Activated CD4-positive, alpha-beta T cell treated with anti-CD3 and anti-CD28 coated beads, Interleukin-2, amount 10 ng/mL, durations not matched to agents 7 days and 5 days (primary cell): ENCODE measurements around the gene TBC1D4. TPM values are rescaled to one million over a fixed set of nuclear protein-coding genes. Genes with fewer than 3 reads are reported as not detected.

Experiments
- CTCF ChIA-PET: fragments of 350-600 bp; sonication (Branson Sonifier 250); formaldehyde crosslinking; loops from one replicate; lab custom pipeline; 2021; ENCODE audit warnings: antibody characterized with exemption; lab: Charles Lee
- POLR2A ChIA-PET: fragments of 350-600 bp; sonication (Branson Sonifier 250); formaldehyde crosslinking; loops from one replicate; lab custom pipeline; 2021; ENCODE audit warnings: antibody characterized with exemption; lab: Charles Lee
- DNase-seq: peaks from one replicate; pipeline ENCODE4 v3.0.0-alpha.2; 2020
- H3K27ac Mint-ChIP-seq: one replicate; pipeline ENCODE4 v1.8.0; 2021; ENCODE audit warnings: mild to moderate bottlenecking, moderate library complexity, mixed read lengths
- H3K27me3 Mint-ChIP-seq: one replicate; pipeline ENCODE4 v1.8.0; 2021; ENCODE audit warnings: mixed read lengths
- H3K36me3 Mint-ChIP-seq: one replicate; pipeline ENCODE4 v1.8.0; 2021; ENCODE audit warnings: low read depth, mixed read lengths
- H3K4me1 Mint-ChIP-seq: one replicate; pipeline ENCODE4 v1.8.0; 2021; ENCODE audit warnings: mixed read lengths
- H3K4me3 Mint-ChIP-seq: one replicate; pipeline ENCODE4 v1.8.0; 2021; ENCODE audit warnings: mild to moderate bottlenecking, moderate library complexity, mixed read lengths
- H3K9me3 Mint-ChIP-seq: one replicate; pipeline ENCODE4 v1.8.0; 2021; ENCODE audit warnings: mixed read lengths
- total RNA-seq, 2 experiments: library from RNA; stranded (reverse); gene quantifications; one replicate each; pipeline ENCODE4 v1.2.3, GENCODE V29; 2021

The TBC1D4 gene
- total RNA-seq, 2 experiments from 2014 or later = 27.2 to 32.9 TPM

DNA sequence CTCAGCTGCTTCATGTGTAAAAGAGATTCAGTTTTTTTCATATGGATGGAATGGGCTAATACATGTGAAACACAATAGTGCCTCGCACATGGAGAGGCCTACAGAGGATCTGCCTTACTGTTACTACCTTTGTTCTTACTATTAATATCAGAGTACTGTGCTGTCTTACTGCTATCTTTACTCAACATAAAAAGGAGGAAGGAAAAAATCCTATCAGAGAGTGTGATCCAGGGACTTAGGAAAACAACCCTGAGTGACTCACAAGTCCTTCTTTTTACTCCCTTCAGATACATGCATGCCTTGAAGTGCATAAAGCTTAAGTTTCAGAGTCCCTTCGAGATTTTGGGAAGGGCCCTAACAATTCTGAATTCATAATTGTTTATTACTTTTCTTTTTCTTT, 136.8 kb downstream of the TBC1D4 start:
- Mint-ChIP-seq H3K4me3 (no peak overlapping the region), H3K27ac (no peak overlapping the region), H3K4me1 (no peaks in the 10 kb centered on the region), H3K9me3 (peaks cover 3% of the 10 kb centered on the region), H3K36me3 (no peaks in the 10 kb centered on the region), H3K27me3 (no peaks in the 10 kb centered on the region)
- POLR2A ChIA-PET = no interaction called here
- no peak for DNase-seq
- CTCF ChIA-PET = interaction anchor here (0.9 to 1.7 kb wide), 3 partner anchors 9 to 18 kb away, joined by 4 to 5 read pairs (median 5); no protein-coding TSS in a partner anchor

DNA sequence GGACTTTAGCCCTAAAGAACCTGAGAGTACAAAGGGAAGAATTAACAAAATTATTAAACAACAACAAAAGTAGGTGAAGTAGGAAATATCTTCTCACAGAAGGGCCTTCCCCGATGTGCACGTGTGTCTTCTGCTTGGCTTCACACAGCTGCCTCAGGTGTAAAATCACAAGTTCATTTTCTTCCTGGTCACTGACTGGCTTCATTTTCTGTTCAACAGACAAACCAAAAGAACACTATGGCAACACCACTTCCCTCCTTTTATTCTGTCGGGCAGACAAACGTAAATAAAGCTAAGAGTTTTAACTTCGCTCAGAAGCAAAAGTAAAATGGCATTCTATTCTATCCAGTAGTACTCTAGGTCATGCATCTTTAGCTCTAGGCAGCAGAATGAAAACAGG, 140.9 kb downstream of the TBC1D4 start:
- CTCF ChIA-PET = interaction anchor here (0.9 to 1.1 kb wide), 3 partner anchors 14 to 17 kb away, joined by 3 read pairs; no protein-coding TSS in a partner anchor
- Mint-ChIP-seq H3K27me3 (no peaks in the 10 kb centered on the region), H3K27ac (no peak overlapping the region), H3K9me3 (no peaks in the 10 kb centered on the region), H3K4me3 (no peak overlapping the region), H3K36me3 (no peaks in the 10 kb centered on the region), H3K4me1 (no peaks in the 10 kb centered on the region)
- DNase-seq = no peak
- POLR2A ChIA-PET = no interaction called here

DNA sequence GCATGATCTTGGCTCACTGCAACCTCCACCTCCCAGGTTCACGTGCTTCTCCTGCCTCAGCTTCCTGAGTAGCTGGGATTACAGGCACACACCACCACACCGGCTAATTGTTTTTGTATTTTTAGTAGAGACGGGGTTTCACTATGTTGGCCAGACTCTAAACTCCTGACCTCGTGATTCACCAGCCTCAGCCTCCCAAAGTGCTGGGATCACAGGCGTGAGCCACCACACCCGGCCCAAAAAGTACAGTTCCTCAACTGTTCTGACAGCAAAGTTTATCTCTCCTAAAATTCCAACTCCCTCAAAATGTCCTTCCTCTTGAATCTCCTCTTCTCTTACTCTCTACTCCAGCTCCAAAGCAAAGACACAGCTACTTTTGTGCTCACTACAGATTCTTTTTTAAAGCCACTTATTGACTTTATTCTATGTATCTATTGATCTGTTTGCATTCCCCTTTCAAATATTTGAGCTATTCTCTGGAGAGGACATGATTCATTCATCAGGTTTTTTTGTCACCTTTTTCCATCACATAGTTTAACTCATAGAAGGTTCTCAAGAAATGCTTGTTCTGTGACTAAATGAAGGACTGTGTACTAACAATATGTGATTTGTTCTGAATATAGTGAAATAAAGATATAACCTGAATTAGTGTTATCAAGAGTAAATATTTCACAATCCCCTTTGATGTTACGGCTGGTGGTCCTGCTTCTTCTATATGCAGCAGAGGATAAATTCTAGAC, 142.2 kb downstream of the TBC1D4 start:
- ChIA-PET POLR2A (no interaction called here), CTCF (interaction anchor here (0.7 to 1.1 kb wide), 2 partner anchors 13 to 14 kb away, joined by 3 read pairs; no protein-coding TSS in a partner anchor)
- Mint-ChIP-seq H3K4me3 (no peak overlapping the region), H3K36me3 (no peaks in the 10 kb centered on the region), H3K27me3 (no peaks in the 10 kb centered on the region), H3K27ac (no peak overlapping the region), H3K9me3 (no peaks in the 10 kb centered on the region), H3K4me1 (no peaks in the 10 kb centered on the region)
- no peak for DNase-seq

DNA sequence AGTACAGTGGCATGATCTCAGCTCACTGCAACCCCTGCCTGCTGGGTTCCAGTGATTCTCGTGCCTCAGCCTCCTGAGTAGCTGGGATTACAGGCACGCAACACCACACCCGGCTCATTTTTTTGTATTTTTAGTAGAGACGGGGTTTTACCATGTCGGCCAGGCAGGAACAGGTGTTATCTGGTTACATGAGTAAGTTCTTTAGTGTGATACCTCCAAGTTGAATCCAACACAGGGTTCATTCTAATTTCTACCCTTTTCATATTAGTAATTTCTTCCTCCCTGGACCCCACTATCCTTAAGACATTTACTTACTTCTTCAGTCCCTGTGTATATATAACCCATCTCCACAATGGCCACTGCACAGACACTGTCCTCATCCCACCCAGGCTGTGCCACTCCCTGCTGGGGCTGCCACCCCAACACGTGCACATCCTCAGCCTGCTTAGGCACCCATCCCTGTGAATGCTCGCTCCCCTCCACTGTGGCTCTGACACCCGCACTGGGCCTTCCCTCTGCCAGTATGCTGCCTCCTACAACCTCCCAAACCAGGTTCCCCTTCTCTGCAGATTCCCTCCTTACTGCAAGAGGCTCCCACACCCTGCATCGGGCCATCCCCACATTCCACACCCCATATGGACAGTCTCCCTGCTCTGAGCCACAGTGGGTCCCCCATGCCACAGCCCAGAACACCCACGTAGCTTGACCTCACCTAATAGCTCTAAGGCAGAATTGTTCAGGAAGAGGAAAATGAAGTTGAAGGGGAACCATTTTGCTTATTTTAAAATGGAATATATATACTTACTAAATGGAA, 147.1 kb downstream of the TBC1D4 start:
- Mint-ChIP-seq H3K4me3 (no peak overlapping the region), H3K27me3 (no peaks in the 10 kb centered on the region), H3K9me3 (no peaks in the 10 kb centered on the region), H3K36me3 (no peaks in the 10 kb centered on the region), H3K4me1 (no peaks in the 10 kb centered on the region), H3K27ac (no peak overlapping the region)
- ChIA-PET POLR2A (no interaction called here), CTCF (no interaction called here)
- DNase-seq = no peak

DNA sequence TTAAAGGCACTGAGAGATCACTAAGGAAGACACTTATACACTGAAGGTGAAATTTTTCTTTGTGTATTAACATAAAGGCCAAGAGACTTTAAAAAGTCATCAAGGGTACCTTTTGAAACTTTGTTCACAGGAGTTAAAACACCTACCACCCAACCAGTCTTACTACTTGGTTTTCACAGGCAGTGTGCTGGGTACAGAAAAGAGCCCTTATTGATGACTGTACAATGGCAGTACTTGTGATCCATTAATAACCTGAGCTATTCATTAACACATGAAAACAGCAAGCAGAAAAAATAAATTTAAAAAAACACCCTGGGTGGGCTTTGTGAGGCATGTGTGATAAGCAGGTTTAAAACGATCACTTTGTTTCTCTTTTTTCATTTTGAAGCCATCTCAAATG, 148.9 kb downstream of the TBC1D4 start:
- Mint-ChIP-seq H3K36me3 (no peaks in the 10 kb centered on the region), H3K27ac (no peak overlapping the region), H3K4me1 (peaks cover 3% of the 10 kb centered on the region), H3K4me3 (no peak overlapping the region), H3K9me3 (no peaks in the 10 kb centered on the region), H3K27me3 (no peaks in the 10 kb centered on the region)
- ChIA-PET POLR2A (no interaction called here), CTCF (no interaction called here)
- DNase-seq = no peak

DNA sequence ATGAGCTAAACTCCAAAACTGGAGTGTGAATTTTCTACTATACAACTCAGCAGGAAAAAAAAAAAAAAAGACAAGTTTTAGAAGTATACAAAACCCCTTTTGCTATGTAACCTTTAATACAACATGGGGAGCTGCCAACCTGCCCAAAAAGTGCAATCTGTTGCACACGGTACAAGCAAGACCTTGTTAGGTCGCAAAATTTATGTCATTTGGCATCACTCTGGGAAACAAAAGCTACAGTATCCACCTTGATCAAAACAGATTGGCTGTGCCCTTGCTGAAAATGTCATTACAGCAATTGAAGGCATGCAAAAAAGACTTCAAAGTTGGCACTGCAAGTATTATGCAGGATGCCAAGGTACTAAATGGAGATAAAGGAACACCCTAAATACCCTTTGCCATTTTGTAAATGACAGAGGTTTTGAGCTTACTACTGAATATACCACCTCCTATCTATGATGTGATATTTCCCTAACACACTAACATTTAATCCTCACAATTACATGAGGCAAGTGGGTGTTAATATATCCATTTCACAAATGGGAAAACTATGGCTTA, 150.1 kb downstream of the TBC1D4 start:
- POLR2A ChIA-PET = interaction anchor here (0.7 kb wide), 1 partner anchor 762 kb away, joined by 4 read pairs; no protein-coding TSS in a partner anchor
- Mint-ChIP-seq H3K9me3 (no peaks in the 10 kb centered on the region), H3K4me1 (peaks cover 12% of the 10 kb centered on the region), H3K27me3 (no peaks in the 10 kb centered on the region), H3K27ac (no peak overlapping the region), H3K36me3 (no peaks in the 10 kb centered on the region), H3K4me3 (no peak overlapping the region)
- CTCF ChIA-PET = interaction anchor here (1.2 to 1.4 kb wide), 3 partner anchors 11 to 34 kb away, joined by 3 to 4 read pairs (median 3); no protein-coding TSS in a partner anchor
- no peak for DNase-seq

DNA sequence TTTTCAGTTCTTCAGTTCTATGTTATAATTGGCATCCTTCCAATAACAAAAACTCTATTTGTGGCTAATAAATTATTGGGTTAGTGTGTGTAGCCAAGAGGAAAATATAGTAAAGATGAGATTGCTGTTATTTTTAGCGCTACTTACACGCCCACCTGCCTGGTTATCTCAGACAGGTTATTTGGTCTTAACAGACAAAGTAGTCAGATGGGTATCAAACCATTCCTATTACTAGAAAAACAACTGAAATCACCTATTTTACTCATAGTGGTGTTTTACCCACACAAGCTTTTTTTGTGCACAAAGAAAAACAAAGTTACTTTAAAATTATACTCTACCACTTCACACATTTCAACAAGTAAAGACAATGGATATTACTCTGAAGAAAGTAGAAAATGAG, 151.2 kb downstream of the TBC1D4 start:
- Mint-ChIP-seq H3K9me3 (no peaks in the 10 kb centered on the region), H3K27ac (no peak overlapping the region), H3K27me3 (no peaks in the 10 kb centered on the region), H3K36me3 (no peaks in the 10 kb centered on the region), H3K4me1 (peaks cover 17% of the 10 kb centered on the region), H3K4me3 (no peak overlapping the region)
- DNase-seq = no peak
- POLR2A ChIA-PET = no interaction called here
- CTCF ChIA-PET = interaction anchor here (1.3 to 1.4 kb wide), 2 partner anchors 12 to 35 kb away, joined by 3 to 4 read pairs; no protein-coding TSS in a partner anchor

DNA sequence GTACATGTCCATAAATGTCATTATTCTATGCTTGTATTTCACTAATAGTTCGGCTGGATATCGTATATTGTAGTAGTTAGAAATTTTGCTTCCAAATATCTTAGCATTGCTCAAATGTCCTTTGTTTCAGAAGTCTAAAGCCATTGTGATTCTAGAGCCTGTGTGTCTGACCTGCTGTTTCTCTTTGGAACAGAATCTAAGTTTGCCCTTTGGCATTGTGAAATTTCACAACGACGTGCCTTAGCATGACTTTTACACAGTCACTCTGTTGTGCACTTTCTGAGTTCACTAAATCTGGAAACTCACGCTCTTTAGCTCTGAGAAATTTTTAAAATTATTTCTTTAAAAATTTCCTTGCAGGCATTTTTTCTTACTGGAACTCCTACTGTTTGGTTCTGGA, 152.2 kb downstream of the TBC1D4 start:
- H3K27ac Mint-ChIP-seq = no peak overlapping the region
- no peaks in the 10 kb centered on the region for H3K9me3 Mint-ChIP-seq
- H3K4me3 Mint-ChIP-seq = no peak overlapping the region
- no peaks in the 10 kb centered on the region for H3K27me3 Mint-ChIP-seq
- CTCF ChIA-PET = interaction anchor here (0.6 kb wide), 1 partner anchor 11 kb away, joined by 4 read pairs; no protein-coding TSS in a partner anchor
- no peaks in the 10 kb centered on the region for H3K36me3 Mint-ChIP-seq
- no peak for DNase-seq
- POLR2A ChIA-PET = no interaction called here
- H3K4me1 Mint-ChIP-seq = peaks cover 18% of the 10 kb centered on the region

DNA sequence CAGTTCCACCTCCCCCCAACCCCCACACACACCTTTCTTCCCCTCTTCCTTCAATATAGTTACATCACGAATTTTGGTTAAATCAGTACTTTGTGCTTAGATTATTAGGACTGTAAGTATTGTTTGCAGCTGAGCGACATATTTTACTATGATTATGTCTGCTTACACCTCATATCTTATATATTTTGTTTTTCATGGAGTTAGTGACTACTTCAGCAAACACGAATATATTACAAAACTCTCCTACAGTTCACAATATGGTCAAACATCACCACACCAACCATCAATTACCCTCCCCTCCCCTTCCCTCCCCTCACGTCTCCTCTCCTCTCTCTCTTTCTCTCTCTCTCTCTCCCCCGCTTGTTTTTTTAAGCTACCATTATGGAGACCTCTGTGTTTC, 152.9 kb downstream of the TBC1D4 start:
- ChIA-PET POLR2A (no interaction called here), CTCF (interaction anchor here (0.6 kb wide), 1 partner anchor 10 kb away, joined by 4 read pairs; no protein-coding TSS in a partner anchor)
- Mint-ChIP-seq H3K27ac (no peak overlapping the region), H3K27me3 (no peaks in the 10 kb centered on the region), H3K36me3 (peaks cover under 1% of the 10 kb centered on the region), H3K4me3 (no peak overlapping the region), H3K4me1 (peaks cover 24% of the 10 kb centered on the region), H3K9me3 (no peaks in the 10 kb centered on the region)
- DNase-seq = no peak

DNA sequence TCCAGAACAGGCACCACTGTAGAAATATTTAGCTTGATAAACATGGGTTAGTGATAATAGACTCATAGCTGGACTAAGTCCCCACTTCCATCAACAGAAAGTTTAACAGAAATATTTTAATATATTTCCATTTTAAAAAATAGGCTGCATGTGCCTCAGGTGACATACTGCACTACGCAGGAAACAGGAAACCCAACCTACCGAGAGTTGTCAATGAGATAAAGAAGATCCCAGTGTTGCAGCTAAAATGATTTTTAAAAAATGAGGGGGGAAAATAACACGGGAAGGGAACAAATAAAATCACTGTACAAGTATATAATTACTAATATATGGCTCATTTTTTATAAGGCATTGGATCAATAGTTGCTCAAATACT, 154.8 kb downstream of the TBC1D4 start:
- CTCF ChIA-PET = interaction anchor here (1.0 to 2.4 kb wide), 8 partner anchors 13 to 148 kb away, joined by 3 to 12 read pairs (median 4); no protein-coding TSS in a partner anchor
- peaks cover 3% of the 10 kb centered on the region for H3K36me3 Mint-ChIP-seq
- peak; percentile 35 for DNase-seq
- no peaks in the 10 kb centered on the region for H3K27me3 Mint-ChIP-seq
- H3K4me1 Mint-ChIP-seq = peaks cover 40% of the 10 kb centered on the region
- H3K27ac Mint-ChIP-seq = peak overlapping the region; percentile 99
- peak overlapping the region; percentile 82 for H3K4me3 Mint-ChIP-seq
- POLR2A ChIA-PET = interaction anchor here (1.2 kb wide), 1 partner anchor 17 kb away, joined by 3 read pairs; no protein-coding TSS in a partner anchor
- H3K9me3 Mint-ChIP-seq = no peaks in the 10 kb centered on the region

DNA sequence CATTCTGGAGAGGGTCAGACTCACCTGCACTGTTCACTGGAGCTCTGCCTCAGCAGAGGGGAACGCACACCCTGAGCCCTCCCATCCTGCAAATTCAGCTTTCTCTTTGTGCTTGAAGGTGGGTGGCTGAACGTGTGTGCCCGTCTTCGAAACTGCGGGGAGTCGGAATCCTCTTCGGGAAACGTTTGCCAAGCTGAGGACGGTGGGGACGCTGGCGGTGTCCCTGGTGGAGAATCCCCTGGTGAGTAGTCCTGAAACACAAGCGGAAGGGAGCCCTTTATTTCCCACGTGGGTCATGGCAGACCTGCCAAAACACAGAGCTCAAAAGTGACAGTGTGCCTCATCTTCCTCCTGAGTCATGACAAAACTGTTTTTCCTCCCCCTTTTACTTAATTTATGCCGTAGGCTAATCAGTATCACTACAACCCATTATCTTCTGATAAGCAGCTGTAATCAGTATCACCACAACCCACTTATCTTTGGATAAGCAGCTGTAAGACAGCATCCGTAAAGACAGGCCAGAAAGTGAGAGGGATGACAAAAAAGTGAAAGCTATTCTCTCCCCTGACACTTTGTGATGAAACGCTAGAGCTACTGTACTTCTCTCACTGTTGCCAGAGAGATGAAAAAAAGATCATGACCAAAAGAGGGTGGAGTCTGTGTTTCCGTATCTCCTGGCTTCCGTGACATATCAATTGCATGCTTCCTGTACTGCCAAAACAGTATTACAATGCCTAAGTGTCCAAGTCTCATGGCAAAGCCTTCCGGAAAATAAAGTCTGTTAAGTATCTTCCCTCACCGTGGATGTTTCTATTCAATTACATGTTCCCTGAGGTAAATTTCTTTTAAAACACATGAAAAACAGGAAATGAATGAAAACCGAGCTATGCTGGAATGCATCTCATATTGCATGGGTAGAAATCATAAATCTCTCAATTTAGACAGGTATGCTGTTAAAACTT, 155.5 kb downstream of the TBC1D4 start:
- peaks cover 46% of the 10 kb centered on the region for H3K4me1 Mint-ChIP-seq
- peaks cover 9% of the 10 kb centered on the region for H3K36me3 Mint-ChIP-seq
- H3K27me3 Mint-ChIP-seq = no peaks in the 10 kb centered on the region
- peak overlapping the region; percentile 99 for H3K27ac Mint-ChIP-seq
- DNase-seq = peak; percentile 74
- H3K9me3 Mint-ChIP-seq = no peaks in the 10 kb centered on the region
- ChIA-PET POLR2A (interaction anchor here (0.6 to 1.2 kb wide), 3 partner anchors 10 to 1675 kb away, joined by 3 to 4 read pairs (median 3); no protein-coding TSS in a partner anchor), CTCF (interaction anchor here (0.9 to 2.4 kb wide), 11 partner anchors 12 to 148 kb away, joined by 3 to 12 read pairs (median 4); no protein-coding TSS in a partner anchor)
- peak overlapping the region; percentile 82 for H3K4me3 Mint-ChIP-seq
